ENCODE measurements around the gene CHST6. TPM values are rescaled to one million over a fixed set of nuclear protein-coding genes. Genes with fewer than 3 reads are reported as not detected.
"Not testable (repeated sequence)": the region's sequence is repeated elsewhere in the genome, so short reads cannot be mapped to it uniquely, and the experiment has no call there.

Gene CHST6
- total RNA-seq, 1 donor from 2014 or later, result 6.0 TPM

DNA sequence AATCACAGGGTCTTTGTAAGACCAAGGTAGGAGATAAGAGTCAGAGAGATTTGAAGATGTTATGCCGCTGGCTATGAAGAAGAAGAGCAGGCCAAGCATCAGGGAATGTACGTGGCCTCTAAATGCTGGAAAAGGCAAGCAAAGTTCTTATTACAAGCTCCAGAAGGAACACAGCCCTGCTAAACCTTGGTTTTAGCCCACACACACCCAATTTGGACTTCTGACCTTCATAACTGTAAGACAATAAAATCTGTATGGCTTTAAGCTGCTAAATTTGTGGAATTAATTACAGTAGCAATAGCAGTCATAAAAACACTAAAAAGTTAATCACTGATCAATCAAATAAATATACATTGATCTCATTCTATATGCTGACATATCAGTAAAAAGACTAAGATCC is 36.8 kb downstream of the CHST6 start:
- TF ChIP-seq, protein P1, sequence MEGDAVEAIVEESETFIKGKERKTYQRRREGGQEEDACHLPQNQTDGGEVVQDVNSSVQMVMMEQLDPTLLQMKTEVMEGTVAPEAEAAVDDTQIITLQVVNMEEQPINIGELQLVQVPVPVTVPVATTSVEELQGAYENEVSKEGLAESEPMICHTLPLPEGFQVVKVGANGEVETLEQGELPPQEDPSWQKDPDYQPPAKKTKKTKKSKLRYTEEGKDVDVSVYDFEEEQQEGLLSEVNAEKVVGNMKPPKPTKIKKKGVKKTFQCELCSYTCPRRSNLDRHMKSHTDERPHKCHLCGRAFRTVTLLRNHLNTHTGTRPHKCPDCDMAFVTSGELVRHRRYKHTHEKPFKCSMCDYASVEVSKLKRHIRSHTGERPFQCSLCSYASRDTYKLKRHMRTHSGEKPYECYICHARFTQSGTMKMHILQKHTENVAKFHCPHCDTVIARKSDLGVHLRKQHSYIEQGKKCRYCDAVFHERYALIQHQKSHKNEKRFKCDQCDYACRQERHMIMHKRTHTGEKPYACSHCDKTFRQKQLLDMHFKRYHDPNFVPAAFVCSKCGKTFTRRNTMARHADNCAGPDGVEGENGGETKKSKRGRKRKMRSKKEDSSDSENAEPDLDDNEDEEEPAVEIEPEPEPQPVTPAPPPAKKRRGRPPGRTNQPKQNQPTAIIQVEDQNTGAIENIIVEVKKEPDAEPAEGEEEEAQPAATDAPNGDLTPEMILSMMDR (conservative IDR thresholded peaks at IDR 0.05), result no peak
- Mint-ChIP-seq H3K9me3 (no peaks in the 10 kb centered on the region), H3K4me3 (no peak overlapping the region), H3K27me3 (no peaks in the 10 kb centered on the region), H3K4me1 (ENCODE audit: unreplicated experiment) (peaks cover 48% of the 10 kb centered on the region), H3K27ac (no peak overlapping the region), H3K36me3 (peaks cover 9% of the 10 kb centered on the region)
- no peak for DNase-seq (ENCODE audit: extremely low spot score, unreplicated experiment)

- Mint-ChIP-seq H3K36me3 (peaks cover 9% of the 10 kb centered on the region), H3K27ac (no peak overlapping the region), H3K9me3 (no peaks in the 10 kb centered on the region), H3K4me3 (no peak overlapping the region), H3K27me3 (no peaks in the 10 kb centered on the region), H3K4me1 (ENCODE audit: unreplicated experiment) (peaks cover 50% of the 10 kb centered on the region)
- TF ChIP-seq, protein P1 (conservative IDR thresholded peaks at IDR 0.05), result no peak
- DNase-seq (ENCODE audit: extremely low spot score, unreplicated experiment), result no peak
Observed at GRCh38 chr16:75458029-75458428, 37.2 kb downstream of the CHST6 start.

GRCh38 chr16:75457485-75458021 is 37.7 kb downstream of the CHST6 start:
- Mint-ChIP-seq H3K36me3 (peaks cover 9% of the 10 kb centered on the region), H3K4me3 (no peak overlapping the region), H3K27me3 (no peaks in the 10 kb centered on the region), H3K9me3 (no peaks in the 10 kb centered on the region), H3K27ac (no peak overlapping the region), H3K4me1 (ENCODE audit: unreplicated experiment) (peaks cover 50% of the 10 kb centered on the region)
- TF ChIP-seq, protein P1 (conservative IDR thresholded peaks at IDR 0.05), result no peak
- DNase-seq (ENCODE audit: extremely low spot score, unreplicated experiment), result no peak

DNA sequence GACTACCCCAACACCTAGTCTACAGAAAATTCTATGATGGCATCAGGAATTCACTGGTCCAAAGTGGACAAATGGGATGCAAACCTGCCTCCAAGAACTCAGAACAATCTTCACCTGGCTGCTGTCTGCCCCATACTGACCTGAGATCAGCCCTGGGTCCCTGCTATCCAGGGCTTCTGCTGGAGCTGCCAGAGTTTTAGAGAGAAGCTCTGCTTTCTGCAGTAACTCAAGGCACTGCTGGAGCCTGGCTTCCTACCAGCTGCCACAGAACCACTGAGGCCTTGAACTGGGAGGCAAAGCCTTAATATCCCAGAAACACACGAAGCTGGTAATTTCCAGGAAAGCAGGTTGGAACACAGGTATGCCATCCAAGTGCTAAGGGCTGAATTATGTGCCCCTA is 38.3 kb downstream of the CHST6 start:
- no peaks in the 10 kb centered on the region for H3K27me3 Mint-ChIP-seq
- TF ChIP-seq, protein P1 (conservative IDR thresholded peaks at IDR 0.05), result no peak
- peaks cover 9% of the 10 kb centered on the region for H3K36me3 Mint-ChIP-seq
- DNase-seq (ENCODE audit: extremely low spot score, unreplicated experiment), result no peak
- H3K27ac Mint-ChIP-seq, result no peak overlapping the region
- peaks cover 48% of the 10 kb centered on the region for H3K4me1 Mint-ChIP-seq (ENCODE audit: unreplicated experiment)
- H3K4me3 Mint-ChIP-seq, result no peak overlapping the region
- no peaks in the 10 kb centered on the region for H3K9me3 Mint-ChIP-seq

- H3K4me3 Mint-ChIP-seq; H3K27ac Mint-ChIP-seq; DNase-seq (ENCODE audit: extremely low spot score, unreplicated experiment); H3K27me3 Mint-ChIP-seq; H3K36me3 Mint-ChIP-seq; H3K9me3 Mint-ChIP-seq: not testable (repeated sequence)
- H3K4me1 Mint-ChIP-seq (ENCODE audit: unreplicated experiment), result peaks cover 43% of the 10 kb centered on the region
Observed at GRCh38 chr16:75456486-75456885, 38.8 kb downstream of the CHST6 start.

DNA sequence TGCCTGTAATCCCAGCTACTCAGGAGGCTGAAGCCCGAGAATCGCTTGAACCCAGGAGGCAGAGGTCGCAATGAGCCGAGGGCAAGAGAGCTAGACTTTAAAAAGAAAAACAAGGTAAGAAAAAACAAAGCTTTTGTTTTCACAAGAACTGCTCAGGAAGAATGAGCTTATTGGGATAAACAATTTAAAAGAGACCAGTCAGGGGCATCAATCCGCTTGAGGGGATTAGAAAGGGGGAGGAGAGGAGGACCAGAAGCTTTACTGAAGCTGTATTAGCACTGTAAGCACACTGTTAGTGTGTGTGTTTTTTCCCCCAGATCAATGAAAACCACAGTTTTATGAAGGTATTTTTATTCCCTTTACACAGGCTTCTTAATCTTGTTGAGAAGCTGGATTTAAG is 39.6 kb downstream of the CHST6 start:
- H3K27me3 Mint-ChIP-seq, result no peaks in the 10 kb centered on the region
- peaks cover 9% of the 10 kb centered on the region for H3K36me3 Mint-ChIP-seq
- TF ChIP-seq, protein P1 (conservative IDR thresholded peaks at IDR 0.05), result no peak
- peaks cover 37% of the 10 kb centered on the region for H3K4me1 Mint-ChIP-seq (ENCODE audit: unreplicated experiment)
- H3K4me3 Mint-ChIP-seq, result no peak overlapping the region
- no peaks in the 10 kb centered on the region for H3K9me3 Mint-ChIP-seq
- H3K27ac Mint-ChIP-seq, result no peak overlapping the region
- DNase-seq (ENCODE audit: extremely low spot score, unreplicated experiment), result no peak
